Measurements from ENCODE around the gene GLCE. TPM values are rescaled to one million over a fixed set of nuclear protein-coding genes. Genes with fewer than 3 reads are reported as not detected.

Gene GLCE
- total RNA-seq, 1 donor from 2014 or later = 9.9 TPM

DNA sequence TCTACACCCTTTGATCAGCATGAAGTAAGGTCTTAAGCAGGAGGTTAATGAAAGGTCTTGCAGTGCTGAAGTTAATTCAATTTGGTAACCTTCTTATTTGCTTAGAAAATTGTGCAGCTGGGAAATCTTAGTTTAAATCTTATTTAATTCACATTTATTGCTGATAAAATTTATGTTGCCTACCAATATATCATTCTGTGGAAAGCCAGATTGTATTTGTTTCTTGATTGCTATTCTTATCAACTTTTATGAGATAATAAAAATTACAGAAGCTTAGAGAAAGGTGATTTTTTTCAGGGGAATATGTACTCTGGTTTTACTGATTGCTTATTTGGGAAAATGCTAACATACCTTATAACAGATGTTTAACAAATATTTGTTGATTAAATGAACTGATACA lies 74.2 kb downstream of the GLCE start:
- peaks cover 6% of the 10 kb centered on the region for H3K9me3 Mint-ChIP-seq (ENCODE audit: low read depth)
- no peak overlapping the region for H3K4me3 Mint-ChIP-seq (ENCODE audit: unreplicated experiment)
- no peaks in the 10 kb centered on the region for H3K36me3 Mint-ChIP-seq (ENCODE audit: low read depth)
- no peak for DNase-seq (ENCODE audit: low spot score)
- TF ChIP-seq CTCF (IDR thresholded peaks at IDR 0.05) = no peak
- H3K27ac Mint-ChIP-seq (ENCODE audit: unreplicated experiment) = no peak overlapping the region
- no peaks in the 10 kb centered on the region for H3K27me3 Mint-ChIP-seq (ENCODE audit: low read depth)
- peaks cover 24% of the 10 kb centered on the region for H3K4me1 Mint-ChIP-seq (ENCODE audit: low read depth)

GRCh38 chr15:69236505-69236904 lies 76.1 kb downstream of the GLCE start:
- H3K27me3 Mint-ChIP-seq (ENCODE audit: low read depth) = no peaks in the 10 kb centered on the region
- H3K4me3 Mint-ChIP-seq (ENCODE audit: unreplicated experiment) = no peak overlapping the region
- TF ChIP-seq CTCF (IDR thresholded peaks at IDR 0.05) = no peak
- peaks cover 6% of the 10 kb centered on the region for H3K9me3 Mint-ChIP-seq (ENCODE audit: low read depth)
- DNase-seq (ENCODE audit: low spot score) = no peak
- peaks cover 4% of the 10 kb centered on the region for H3K36me3 Mint-ChIP-seq (ENCODE audit: low read depth)
- H3K27ac Mint-ChIP-seq (ENCODE audit: unreplicated experiment) = no peak overlapping the region
- peaks cover 32% of the 10 kb centered on the region for H3K4me1 Mint-ChIP-seq (ENCODE audit: low read depth)

DNA sequence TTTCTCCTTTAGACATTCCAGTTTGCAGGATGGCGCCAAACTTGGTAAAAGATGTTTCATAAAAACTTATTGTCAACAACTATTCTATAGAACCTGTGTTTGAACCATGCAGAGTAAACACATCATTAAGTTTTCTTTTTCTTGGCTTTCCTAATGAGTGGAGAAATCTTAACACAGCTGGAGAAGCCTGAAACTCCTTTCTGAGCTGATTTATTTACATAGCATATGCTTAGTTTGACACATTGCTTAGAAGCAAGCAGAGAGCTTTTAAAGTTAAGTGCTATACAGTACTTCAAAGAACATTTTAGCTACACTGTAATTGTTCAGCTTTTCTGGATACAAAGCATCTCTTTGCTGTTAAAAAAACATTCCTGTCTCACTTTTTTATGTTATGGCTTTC lies 77.3 kb downstream of the GLCE start:
- H3K4me1 Mint-ChIP-seq (ENCODE audit: low read depth) = peaks cover 32% of the 10 kb centered on the region
- peaks cover 4% of the 10 kb centered on the region for H3K36me3 Mint-ChIP-seq (ENCODE audit: low read depth)
- H3K27ac Mint-ChIP-seq (ENCODE audit: unreplicated experiment) = no peak overlapping the region
- TF ChIP-seq CTCF (IDR thresholded peaks at IDR 0.05) = no peak
- no peaks in the 10 kb centered on the region for H3K27me3 Mint-ChIP-seq (ENCODE audit: low read depth)
- no peak for DNase-seq (ENCODE audit: low spot score)
- peaks cover 6% of the 10 kb centered on the region for H3K9me3 Mint-ChIP-seq (ENCODE audit: low read depth)
- H3K4me3 Mint-ChIP-seq (ENCODE audit: unreplicated experiment) = no peak overlapping the region

DNA sequence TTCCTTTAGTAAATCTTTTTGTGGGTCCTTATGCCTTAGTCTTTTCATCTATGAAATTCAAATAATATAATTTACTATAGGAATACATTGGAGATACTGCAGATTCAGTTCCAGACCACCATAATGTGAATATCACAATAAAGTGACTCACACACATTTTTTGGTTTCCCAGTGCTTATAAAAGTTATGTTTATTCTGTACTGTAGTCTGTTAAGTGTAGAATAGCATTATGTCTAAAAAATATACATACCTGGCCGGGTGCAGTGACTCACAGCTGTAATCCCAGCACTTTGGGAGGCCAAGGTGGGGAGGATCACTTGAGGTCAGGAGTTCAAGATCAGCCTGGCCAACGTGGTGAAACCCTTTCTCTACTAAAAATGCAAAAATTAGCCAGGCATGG lies 84.4 kb downstream of the GLCE start:
- no peak for DNase-seq (ENCODE audit: low spot score)

DNA sequence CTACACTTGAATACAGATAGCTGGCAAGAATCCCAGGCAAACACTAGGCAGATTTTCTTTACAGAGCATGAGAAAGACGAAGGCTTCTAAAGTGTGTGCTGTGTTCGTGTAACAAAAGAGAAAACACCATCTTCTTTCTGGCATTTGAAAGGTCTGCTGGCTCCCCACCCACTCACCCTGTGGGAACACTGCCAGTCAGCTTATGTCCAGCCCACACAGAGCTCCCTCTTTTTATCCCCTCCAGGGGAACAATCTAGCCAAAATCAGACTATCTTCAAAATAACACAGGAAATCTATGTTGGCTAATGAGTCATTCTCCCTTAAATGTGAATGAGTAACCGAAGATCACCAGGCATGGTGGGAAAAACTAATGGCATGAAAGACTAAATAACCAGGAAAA lies 92.7 kb downstream of the GLCE start:
- no peaks in the 10 kb centered on the region for H3K27me3 Mint-ChIP-seq (ENCODE audit: low read depth)
- peaks cover 19% of the 10 kb centered on the region for H3K4me1 Mint-ChIP-seq (ENCODE audit: low read depth)
- no peak for DNase-seq (ENCODE audit: low spot score)
- peaks cover 3% of the 10 kb centered on the region for H3K9me3 Mint-ChIP-seq (ENCODE audit: low read depth)
- H3K36me3 Mint-ChIP-seq (ENCODE audit: low read depth) = no peaks in the 10 kb centered on the region
- peak overlapping the region; percentile 16 for H3K4me3 Mint-ChIP-seq (ENCODE audit: unreplicated experiment)
- TF ChIP-seq CTCF (IDR thresholded peaks at IDR 0.05) = no peak
- peak overlapping the region; percentile 94 for H3K27ac Mint-ChIP-seq (ENCODE audit: unreplicated experiment)

More for the DNA sequence above, 84.4 kb downstream of the GLCE start:
- peaks cover 7% of the 10 kb centered on the region for H3K4me1 Mint-ChIP-seq (ENCODE audit: low read depth)
- no peaks in the 10 kb centered on the region for H3K9me3 Mint-ChIP-seq (ENCODE audit: low read depth)
- no peak overlapping the region for H3K4me3 Mint-ChIP-seq (ENCODE audit: unreplicated experiment)
- peaks cover 4% of the 10 kb centered on the region for H3K36me3 Mint-ChIP-seq (ENCODE audit: low read depth)
- no peaks in the 10 kb centered on the region for H3K27me3 Mint-ChIP-seq (ENCODE audit: low read depth)
- H3K27ac Mint-ChIP-seq (ENCODE audit: unreplicated experiment) = no peak overlapping the region
- no peak for TF ChIP-seq CTCF (IDR thresholded peaks at IDR 0.05)
